HL-60 (cell line): ENCODE results near the gene KIAA1217.

ENCODE experiments used
- CTCF ChIP-seq: IDR thresholded peaks from one replicate; pipeline ENCODE4 v1.5.1; 2011; ENCODE audit warnings: low read length, control low read depth, inconsistent platforms; ENCODE audit not compliant: insufficient read depth
- POLR2AphosphoS5 ChIP-seq: IDR thresholded peaks from 2 replicates; pipeline ENCODE4 v1.6.1; 2012; ENCODE audit warnings: low read depth
- REST ChIP-seq: IDR thresholded peaks from 2 replicates; pipeline ENCODE4 v1.6.1; 2012; ENCODE audit warnings: low read depth; ENCODE audit not compliant: insufficient replicate concordance

DNA sequence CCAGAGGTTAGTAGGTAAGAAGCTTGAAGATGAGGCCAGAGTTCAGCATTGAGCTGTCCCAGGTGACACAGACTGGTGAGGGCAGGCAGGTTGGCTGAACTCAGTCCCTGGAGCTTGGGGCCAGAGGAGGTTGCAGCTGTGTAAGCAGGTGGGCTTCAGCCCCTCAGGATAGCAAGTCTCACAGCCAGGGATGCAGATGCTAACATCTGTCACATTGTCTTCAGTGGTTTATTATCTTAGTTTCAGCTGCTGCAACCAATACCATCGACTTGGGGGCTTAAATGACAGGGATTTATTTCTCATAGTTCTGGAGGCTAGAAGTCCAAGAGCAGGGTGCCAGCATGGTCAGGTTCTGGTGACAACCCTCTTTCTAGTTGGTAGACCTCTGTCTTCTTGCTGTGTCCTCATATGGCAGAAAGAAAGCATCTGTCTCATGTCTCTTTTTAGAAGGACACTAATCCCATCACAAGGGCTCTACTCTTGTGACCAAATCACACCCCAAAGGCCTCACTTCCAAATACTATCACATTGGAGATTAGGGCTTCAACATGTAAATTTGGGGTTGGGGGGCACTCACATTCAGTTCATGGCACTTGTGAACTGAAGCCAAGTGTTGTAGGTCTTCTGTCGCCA, 146.2 kb downstream of the KIAA1217 start:
- TF ChIP-seq CTCF (no peak), REST (no peak), POLR2AphosphoS5 (no peak)
